K562 (cell line): ENCODE results near the gene PCDH1. TPM values are rescaled to one million over a fixed set of nuclear protein-coding genes. Genes with fewer than 3 reads are reported as not detected.

Experiments used
- ARID1B ChIP-seq: fragments of 450-650 bp; IDR thresholded peaks from 2 replicates; pipeline ENCODE4 v1.6.1; 2016; ENCODE audit warnings: antibody characterized with exemption, mild to moderate bottlenecking, inconsistent platforms
- ASH1L ChIP-seq: fragments of 450-650 bp; IDR thresholded peaks from 2 replicates; pipeline ENCODE4 v1.6.1; 2018; ENCODE audit warnings: borderline replicate concordance, mild to moderate bottlenecking, low read depth; ENCODE audit not compliant: partially characterized antibody
- ATF7 ChIP-seq: fragments of 450-650 bp; IDR thresholded peaks from 2 replicates; pipeline ENCODE4 v1.7.1; 2014; ENCODE audit warnings: mild to moderate bottlenecking, moderate library complexity
- ETV1 ChIP-seq: fragments of 450-650 bp; conservative IDR thresholded peaks from 2 replicates; pipeline ENCODE4 v1.6.1; 2016; ENCODE audit warnings: missing genetic modification characterization, control low read depth, low read depth, missing compliant biosample characterization
- KDM1A ChIP-seq, 2 experiments: fragments of 450-650 bp; IDR thresholded peaks; 2 replicates each; pipeline ENCODE4 v1.6.1; 2016; ENCODE audit warnings: mild to moderate bottlenecking in 2 of 2
- MAFG ChIP-seq: fragments of 450-650 bp; conservative IDR thresholded peaks from 2 replicates; pipeline ENCODE4 v1.6.1; 2016; ENCODE audit warnings: missing genetic modification characterization, missing compliant biosample characterization
- NEUROD1 ChIP-seq: fragments of 150-350 bp; IDR thresholded peaks from 2 replicates; pipeline ENCODE4 v1.6.1; 2014; ENCODE audit warnings: borderline replicate concordance, low read length, low read depth; ENCODE audit not compliant: partially characterized antibody
- TBP ChIP-seq: optimal IDR thresholded peaks from 2 replicates; pipeline ENCODE3; 2011; ENCODE audit warnings: low read depth, low read length, improper control_type of control experiment
- polyA plus RNA-seq, 8 experiments: library from polyadenylated mRNA; depleted of rRNA in 4 of 8; stranded (reverse) in 5 of 8; unstranded in 3 of 8; fragments of >200 nt; fragmentation: Nextera tagmentation in 2 of 8; fragmentation: Illumina TruSeq in 1 of 8; extraction: Ambion mirVana in 2 of 8; extraction: Trizol in 1 of 8; gene quantifications; 2 replicates each; pipeline versions ENCODE4 v1.2.1 to v1.2.3, GENCODE V29; 2011 to 2014; ENCODE audit warnings: inconsistent platforms in 1 of 8, missing spikeins in 1 of 8
- total RNA-seq, 7 experiments: library from RNA; depleted of rRNA in 6 of 7; stranded (reverse); fragments of >200 nt in 6 of 7; fragmentation: Illumina TruSeq in 2 of 7; extraction: Trizol in 2 of 7; gene quantifications; 2 replicates each; pipeline versions ENCODE4 v1.2.1 to v1.2.3, GENCODE V29; 2011 to 2021; ENCODE audit warnings: low replicate concordance in 1 of 7
- TF ChIP-seq, protein P1 (sequence below), 2 experiments: fragments of 450-650 bp; formaldehyde crosslinking in 1 of 2; IDR thresholded peaks; 2 replicates each; pipeline versions ENCODE4 v1.4.0 to v1.6.1; 2014 to 2020; ENCODE audit warnings: mild to moderate bottlenecking in 2 of 2, borderline replicate concordance in 1 of 2, low read depth in 1 of 2
- TF ChIP-seq, protein P2 (sequence below): sonication (generic); formaldehyde crosslinking; IDR thresholded peaks from 2 replicates; pipeline ENCODE4 v1.9.0; 2022; ENCODE audit warnings: mild to moderate bottlenecking, missing genetic modification reagents
- TF ChIP-seq, protein P3 (sequence below): fragments of 450-650 bp; IDR thresholded peaks from 2 replicates; pipeline ENCODE4 v1.6.1; 2016

PCDH1 gene
- total and polyA plus RNA-seq, 9 of the 15 experiments (the other 6 are each of a cell fraction or from before 2014, with no cell fraction given), result 0.11 to 3.6 (median 1.9) TPM; not detected in 1

DNA sequence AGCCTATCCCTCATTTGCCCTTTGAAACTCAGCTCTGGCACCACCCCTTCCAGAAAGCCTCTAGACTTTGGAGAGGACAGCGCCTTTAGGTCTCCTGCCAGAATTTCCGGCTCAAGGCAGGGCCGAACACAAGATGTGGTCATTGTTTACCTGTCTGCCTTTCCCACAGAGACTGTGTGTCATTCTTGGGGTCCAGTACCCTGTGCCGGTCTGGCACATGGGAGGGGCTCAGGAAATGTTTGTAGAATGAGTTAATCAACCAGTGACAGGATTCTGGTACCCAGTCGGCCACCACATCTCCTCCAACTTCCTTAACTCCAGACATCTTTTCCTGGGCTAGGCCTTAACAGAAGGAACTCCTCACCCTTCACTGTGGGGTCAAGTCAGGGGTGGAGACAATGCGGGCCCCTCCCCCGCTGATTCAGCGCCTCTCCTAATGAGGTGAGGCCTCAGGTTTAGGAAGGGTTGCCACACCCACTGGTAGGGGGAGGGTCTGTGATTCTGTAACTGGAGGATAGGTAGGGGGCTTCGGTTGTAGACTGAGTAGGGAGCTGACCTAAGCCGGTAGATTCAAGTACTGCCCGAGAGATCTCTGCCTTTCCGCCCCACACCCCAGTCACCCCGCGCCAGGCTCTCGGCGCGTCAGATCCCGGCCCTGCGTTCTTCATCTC lies 29.3 kb downstream of the PCDH1 start (continued):
- TF ChIP-seq, protein P1, sequence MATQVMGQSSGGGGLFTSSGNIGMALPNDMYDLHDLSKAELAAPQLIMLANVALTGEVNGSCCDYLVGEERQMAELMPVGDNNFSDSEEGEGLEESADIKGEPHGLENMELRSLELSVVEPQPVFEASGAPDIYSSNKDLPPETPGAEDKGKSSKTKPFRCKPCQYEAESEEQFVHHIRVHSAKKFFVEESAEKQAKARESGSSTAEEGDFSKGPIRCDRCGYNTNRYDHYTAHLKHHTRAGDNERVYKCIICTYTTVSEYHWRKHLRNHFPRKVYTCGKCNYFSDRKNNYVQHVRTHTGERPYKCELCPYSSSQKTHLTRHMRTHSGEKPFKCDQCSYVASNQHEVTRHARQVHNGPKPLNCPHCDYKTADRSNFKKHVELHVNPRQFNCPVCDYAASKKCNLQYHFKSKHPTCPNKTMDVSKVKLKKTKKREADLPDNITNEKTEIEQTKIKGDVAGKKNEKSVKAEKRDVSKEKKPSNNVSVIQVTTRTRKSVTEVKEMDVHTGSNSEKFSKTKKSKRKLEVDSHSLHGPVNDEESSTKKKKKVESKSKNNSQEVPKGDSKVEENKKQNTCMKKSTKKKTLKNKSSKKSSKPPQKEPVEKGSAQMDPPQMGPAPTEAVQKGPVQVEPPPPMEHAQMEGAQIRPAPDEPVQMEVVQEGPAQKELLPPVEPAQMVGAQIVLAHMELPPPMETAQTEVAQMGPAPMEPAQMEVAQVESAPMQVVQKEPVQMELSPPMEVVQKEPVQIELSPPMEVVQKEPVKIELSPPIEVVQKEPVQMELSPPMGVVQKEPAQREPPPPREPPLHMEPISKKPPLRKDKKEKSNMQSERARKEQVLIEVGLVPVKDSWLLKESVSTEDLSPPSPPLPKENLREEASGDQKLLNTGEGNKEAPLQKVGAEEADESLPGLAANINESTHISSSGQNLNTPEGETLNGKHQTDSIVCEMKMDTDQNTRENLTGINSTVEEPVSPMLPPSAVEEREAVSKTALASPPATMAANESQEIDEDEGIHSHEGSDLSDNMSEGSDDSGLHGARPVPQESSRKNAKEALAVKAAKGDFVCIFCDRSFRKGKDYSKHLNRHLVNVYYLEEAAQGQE (IDR thresholded peaks at IDR 0.05; ENCODE audit: borderline replicate concordance), result no peak
- TF ChIP-seq, protein P1 (CRISPR knock-in tag; IDR thresholded peaks at IDR 0.05; ENCODE audit: low read depth), result 0 out of 2 replicates have a peak, but pooled peaks have one; percentile 20
- TF ChIP-seq, protein P2, sequence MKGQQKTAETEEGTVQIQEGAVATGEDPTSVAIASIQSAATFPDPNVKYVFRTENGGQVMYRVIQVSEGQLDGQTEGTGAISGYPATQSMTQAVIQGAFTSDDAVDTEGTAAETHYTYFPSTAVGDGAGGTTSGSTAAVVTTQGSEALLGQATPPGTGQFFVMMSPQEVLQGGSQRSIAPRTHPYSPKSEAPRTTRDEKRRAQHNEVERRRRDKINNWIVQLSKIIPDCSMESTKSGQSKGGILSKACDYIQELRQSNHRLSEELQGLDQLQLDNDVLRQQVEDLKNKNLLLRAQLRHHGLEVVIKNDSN (CRISPR knock-in tag), result peak; percentile 5; the same call in 1 of the 2 replicates
- TF ChIP-seq, protein P3, sequence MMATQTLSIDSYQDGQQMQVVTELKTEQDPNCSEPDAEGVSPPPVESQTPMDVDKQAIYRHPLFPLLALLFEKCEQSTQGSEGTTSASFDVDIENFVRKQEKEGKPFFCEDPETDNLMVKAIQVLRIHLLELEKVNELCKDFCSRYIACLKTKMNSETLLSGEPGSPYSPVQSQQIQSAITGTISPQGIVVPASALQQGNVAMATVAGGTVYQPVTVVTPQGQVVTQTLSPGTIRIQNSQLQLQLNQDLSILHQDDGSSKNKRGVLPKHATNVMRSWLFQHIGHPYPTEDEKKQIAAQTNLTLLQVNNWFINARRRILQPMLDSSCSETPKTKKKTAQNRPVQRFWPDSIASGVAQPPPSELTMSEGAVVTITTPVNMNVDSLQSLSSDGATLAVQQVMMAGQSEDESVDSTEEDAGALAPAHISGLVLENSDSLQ, result peak; percentile 27; the same call in 1 of the 2 replicates
- TF ChIP-seq MAFG (tag), result 0 out of 2 replicates have a peak, but pooled peaks have one; percentile 10
- TF ChIP-seq ETV1 (tag), result peak; percentile 27; the same call in 1 of the 2 replicates
- peak; percentile 5; the same call in 1 of the 2 replicates for TF ChIP-seq ARID1B
- TF ChIP-seq ASH1L, result no peak
- TF ChIP-seq TBP, result peak; percentile 24
- peak; percentile 61 for TF ChIP-seq ATF7
- TF ChIP-seq KDM1A (IDR thresholded peaks at IDR 0.05), result 0 out of 4 replicates have a peak, but pooled peaks have one; percentile 2 to 5
- TF ChIP-seq NEUROD1, result peak; percentile 12
